WTC11 (cell line): ENCODE measurements around the gene DUSP3. TPM values are rescaled to one million over a fixed set of nuclear protein-coding genes. Genes with fewer than 3 reads are reported as not detected.

Experiments used
- ATAC-seq: fragments of 200-7000 bp; cut with Tn5 transposase; 2 replicates; pipeline ENCODE4 v1.10.0; 2021; ENCODE audit warnings: mild to moderate bottlenecking, moderate library complexity
- CTCF ChIA-PET: fragments of 300-600 bp; sonication (Branson Sonifier 250); formaldehyde crosslinking; loops from one replicate; lab custom pipeline; 2021; ENCODE audit warnings: antibody characterized with exemption; lab: Charles Lee
- POLR2A ChIA-PET: fragments of 350-600 bp; sonication (Branson Sonifier 250); formaldehyde crosslinking; loops from one replicate; lab custom pipeline; 2021; ENCODE audit warnings: antibody characterized with exemption; lab: Charles Lee
- DNase-seq: peaks from one replicate; pipeline ENCODE4 v3.0.0; 2021; ENCODE audit warnings: low spot score
- H3K27ac Mint-ChIP-seq: 2 replicates; pipeline ENCODE4 v1.8.0; 2021; ENCODE audit warnings: mixed read lengths
- H3K27me3 Mint-ChIP-seq: 2 replicates; pipeline ENCODE4 v1.8.0; 2021; ENCODE audit warnings: low read depth, mild to moderate bottlenecking, moderate library complexity, mixed read lengths
- H3K36me3 Mint-ChIP-seq: 2 replicates; pipeline ENCODE4 v1.8.0; 2021; ENCODE audit warnings: mixed read lengths
- H3K4me1 Mint-ChIP-seq: 2 replicates; pipeline ENCODE4 v1.8.0; 2022; ENCODE audit warnings: mixed read lengths
- H3K4me3 Mint-ChIP-seq: 2 replicates; pipeline ENCODE4 v1.8.0; 2021; ENCODE audit warnings: mild to moderate bottlenecking, moderate library complexity, mixed read lengths
- H3K9me3 Mint-ChIP-seq: 2 replicates; pipeline ENCODE4 v1.8.0; 2021; ENCODE audit warnings: mixed read lengths
- ATF6 ChIP-seq: sonication (generic); formaldehyde crosslinking; IDR thresholded peaks from 2 replicates; pipeline ENCODE4 v1.8.1; 2023; ENCODE audit warnings: mild to moderate bottlenecking, missing genetic modification reagents
- CDX4 ChIP-seq: fragments of 250-450 bp; sonication (Bioruptor Pico); IDR thresholded peaks from 2 replicates; pipeline ENCODE4 v1.9.0; 2021; ENCODE audit warnings: moderate library complexity, mild to moderate bottlenecking, inconsistent platforms, borderline replicate concordance
- CREM ChIP-seq: sonication (generic); formaldehyde crosslinking; IDR thresholded peaks from 2 replicates; pipeline ENCODE4 v1.8.1; 2022; ENCODE audit warnings: mild to moderate bottlenecking, missing genetic modification reagents, moderate library complexity
- ELF4 ChIP-seq: sonication (generic); formaldehyde crosslinking; IDR thresholded peaks from 2 replicates; pipeline ENCODE4 v1.8.1; 2022; ENCODE audit warnings: low read depth, mild to moderate bottlenecking, moderate library complexity, missing genetic modification reagents
- FOXP1 ChIP-seq: sonication (generic); formaldehyde crosslinking; IDR thresholded peaks from 2 replicates; pipeline ENCODE4 v1.8.0; 2022; ENCODE audit warnings: missing genetic modification reagents, mild to moderate bottlenecking, moderate library complexity, borderline replicate concordance
- HMGXB4 ChIP-seq: sonication (generic); formaldehyde crosslinking; IDR thresholded peaks from 2 replicates; pipeline ENCODE4 v1.8.1; 2023; ENCODE audit warnings: mild to moderate bottlenecking, moderate library complexity, missing genetic modification reagents
- IRF2 ChIP-seq: sonication (generic); formaldehyde crosslinking; IDR thresholded peaks from 2 replicates; pipeline ENCODE4 v1.8.0; 2022; ENCODE audit warnings: low read depth, missing genetic modification reagents, borderline replicate concordance
- MXD4 ChIP-seq: fragments of 250-450 bp; sonication (Bioruptor Pico); IDR thresholded peaks from 2 replicates; pipeline ENCODE4 v1.8.0; 2021; ENCODE audit warnings: mild to moderate bottlenecking, moderate library complexity, borderline replicate concordance
- NFE2L1 ChIP-seq: sonication (generic); formaldehyde crosslinking; IDR thresholded peaks from 2 replicates; pipeline ENCODE4 v1.8.1; 2023; ENCODE audit warnings: missing genetic modification reagents
- NFYB ChIP-seq: sonication (generic); formaldehyde crosslinking; conservative IDR thresholded peaks from 2 replicates; pipeline ENCODE4 v1.8.0; 2022; ENCODE audit warnings: low read depth, missing genetic modification reagents
- NR2C2 ChIP-seq: sonication (generic); formaldehyde crosslinking; IDR thresholded peaks from 2 replicates; pipeline ENCODE4 v1.8.0; 2022; ENCODE audit warnings: mild to moderate bottlenecking, missing genetic modification reagents
- NR3C1 ChIP-seq: sonication (generic); formaldehyde crosslinking; conservative IDR thresholded peaks from 2 replicates; pipeline ENCODE4 v1.8.1; 2023; ENCODE audit warnings: low read depth, mild to moderate bottlenecking, missing genetic modification reagents
- OVOL2 ChIP-seq: fragments of 250-450 bp; sonication (Bioruptor Pico); IDR thresholded peaks from 2 replicates; pipeline ENCODE4 v1.9.0; 2021; ENCODE audit warnings: mild to moderate bottlenecking, borderline replicate concordance
- PRDM15 ChIP-seq: sonication (generic); formaldehyde crosslinking; IDR thresholded peaks from 2 replicates; pipeline ENCODE4 v1.8.0; 2022; ENCODE audit warnings: missing genetic modification reagents
- RELA ChIP-seq: sonication (generic); formaldehyde crosslinking; IDR thresholded peaks from 2 replicates; pipeline ENCODE4 v1.8.1; 2022; ENCODE audit warnings: missing genetic modification reagents, mild to moderate bottlenecking, borderline replicate concordance
- SMAD3 ChIP-seq: sonication (generic); formaldehyde crosslinking; IDR thresholded peaks from 2 replicates; pipeline ENCODE4 v1.8.0; 2022; ENCODE audit warnings: missing genetic modification reagents, mild to moderate bottlenecking, borderline replicate concordance
- SOX15 ChIP-seq: fragments of 250-450 bp; sonication (Bioruptor Pico); IDR thresholded peaks from 2 replicates; pipeline ENCODE4 v1.9.0; 2021; ENCODE audit warnings: mild to moderate bottlenecking
- ZBTB43 ChIP-seq: sonication (generic); formaldehyde crosslinking; IDR thresholded peaks from 2 replicates; pipeline ENCODE4 v1.8.1; 2023; ENCODE audit warnings: mild to moderate bottlenecking, missing genetic modification reagents
- ZMAT4 ChIP-seq: fragments of 250-450 bp; sonication (Bioruptor Pico); IDR thresholded peaks from 2 replicates; pipeline ENCODE4 v1.9.0; 2021; ENCODE audit warnings: mild to moderate bottlenecking
- ZNF263 ChIP-seq: sonication (generic); formaldehyde crosslinking; IDR thresholded peaks from 2 replicates; pipeline ENCODE4 v1.8.1; 2022; ENCODE audit warnings: low read depth, mild to moderate bottlenecking, moderate library complexity, missing genetic modification reagents
- ZNF317 ChIP-seq: sonication (generic); formaldehyde crosslinking; IDR thresholded peaks from 2 replicates; pipeline ENCODE4 v1.8.1; 2023; ENCODE audit warnings: low read depth, mild to moderate bottlenecking, moderate library complexity, missing genetic modification reagents, borderline replicate concordance
- ZNF671 ChIP-seq: fragments of 250-450 bp; sonication (Bioruptor Pico); IDR thresholded peaks from 2 replicates; pipeline ENCODE4 v1.8.0; 2021; ENCODE audit warnings: mild to moderate bottlenecking
- total RNA-seq: library from RNA; stranded (reverse); gene quantifications from 3 replicates; pipeline ENCODE4 v1.2.3, GENCODE V29; 2021

The DUSP3 gene
- total RNA-seq, 1 experiment from 2014 or later = 31.5 TPM

GRCh38 chr17:43723697-43724359 is 54.9 kb downstream of the DUSP3 start:
- no peaks in the 10 kb centered on the region for H3K9me3 Mint-ChIP-seq
- ATAC-seq = no peak
- H3K36me3 Mint-ChIP-seq = no peaks in the 10 kb centered on the region
- H3K4me3 Mint-ChIP-seq = no peak overlapping the region
- peaks cover 13% of the 10 kb centered on the region for H3K27me3 Mint-ChIP-seq
- POLR2A ChIA-PET = no interaction called here
- CTCF ChIA-PET = interaction anchor here (1.3 kb wide), 1 partner anchor 36 kb away, joined by 4 read pairs; no protein-coding TSS in a partner anchor
- TF ChIP-seq PRDM15 (CRISPR knock-in tag) (no peak), ELF4 (CRISPR knock-in tag) (no peak), CDX4 (CRISPR knock-in tag) (no peak), RELA (no peak), NFE2L1 (CRISPR knock-in tag) (no peak), ZNF671 (no peak), CREM (CRISPR knock-in tag) (no peak), SMAD3 (no peak), MXD4 (no peak), NR2C2 (CRISPR knock-in tag) (no peak)
- H3K4me1 Mint-ChIP-seq = peaks cover 24% of the 10 kb centered on the region
- DNase-seq = no peak
- no peak overlapping the region for H3K27ac Mint-ChIP-seq

GRCh38 chr17:43722870-43723665 is 55.7 kb downstream of the DUSP3 start:
- Mint-ChIP-seq H3K27ac (no peak overlapping the region), H3K36me3 (no peaks in the 10 kb centered on the region), H3K9me3 (no peaks in the 10 kb centered on the region), H3K4me3 (no peak overlapping the region), H3K27me3 (peaks cover 13% of the 10 kb centered on the region), H3K4me1 (peaks cover 31% of the 10 kb centered on the region)
- no peak for DNase-seq
- POLR2A ChIA-PET = interaction anchor here (0.6 kb wide), 1 partner anchor 211 kb away, joined by 3 read pairs; no protein-coding TSS in a partner anchor
- CTCF ChIA-PET = interaction anchor here (1.3 to 2.2 kb wide), 2 partner anchors 29 to 37 kb away, joined by 4 to 8 read pairs; no protein-coding TSS in a partner anchor
- no peak for ATAC-seq
- no peak for TF ChIP-seq NFYB
- no peak for TF ChIP-seq NR3C1
- TF ChIP-seq FOXP1 = no peak
- TF ChIP-seq ZNF263 (CRISPR knock-in tag) = no peak
- no peak for TF ChIP-seq IRF2
- no peak for TF ChIP-seq ZBTB43
- TF ChIP-seq ZNF317 (CRISPR knock-in tag) = no peak
- TF ChIP-seq SOX15 (CRISPR knock-in tag) = no peak
- no peak for TF ChIP-seq ZMAT4 (CRISPR knock-in tag)
- no peak for TF ChIP-seq ATF6 (CRISPR knock-in tag)
- TF ChIP-seq OVOL2 (CRISPR knock-in tag) = no peak
- TF ChIP-seq HMGXB4 = no peak
